Hepatocyte (in vitro differentiated cells): ENCODE data around the gene COMT.

ENCODE experiments used
- CTCF ChIP-seq: fragments of 200-600 bp; sonication (generic); IDR thresholded peaks from 2 replicates; pipeline ENCODE4 v1.5.1; 2016; ENCODE audit warnings: antibody characterized with exemption, mild to moderate bottlenecking; ENCODE audit not compliant: poor library complexity
- EZH2 ChIP-seq: fragments of 200-600 bp; sonication (generic); IDR thresholded peaks from 2 replicates; pipeline ENCODE4 v1.6.1; 2016; ENCODE audit warnings: antibody characterized with exemption, mild to moderate bottlenecking, borderline replicate concordance
- EZH2phosphoT487 ChIP-seq: fragments of 200-600 bp; sonication (generic); IDR thresholded peaks from one replicate; pipeline ENCODE4 v1.6.1; 2018; ENCODE audit warnings: antibody characterized with exemption, mild to moderate bottlenecking, low read depth, moderate library complexity; ENCODE audit not compliant: unreplicated experiment, severe bottlenecking

DNA sequence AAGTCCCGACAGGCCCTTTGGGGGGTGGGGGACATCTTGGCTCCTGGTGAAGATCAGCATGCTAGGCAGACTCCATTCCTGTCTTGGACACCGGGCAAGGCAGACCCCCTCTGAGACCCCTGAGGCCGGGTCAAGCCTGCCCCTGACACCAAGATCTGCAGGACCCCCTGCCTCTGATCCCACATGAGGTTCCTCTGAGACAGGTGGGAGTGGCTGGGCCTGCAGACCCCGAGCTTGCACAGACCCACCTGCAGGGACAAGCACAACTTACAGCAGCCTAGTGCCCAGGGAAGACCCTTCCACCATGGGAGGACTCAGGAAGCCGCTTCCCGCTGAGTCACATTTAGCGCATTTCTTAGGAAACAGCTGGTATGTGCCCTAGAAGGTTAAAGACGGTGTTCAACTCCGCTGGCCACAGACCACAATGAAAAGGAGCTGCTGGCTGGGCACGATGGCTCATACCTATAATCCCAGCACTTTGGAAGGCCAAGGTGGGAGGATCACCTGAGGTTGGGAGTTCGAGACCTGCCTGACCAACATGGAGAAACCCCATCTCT lies 59.6 kb downstream of the COMT start:
- TF ChIP-seq CTCF, result no peak
- no peak for TF ChIP-seq EZH2
- TF ChIP-seq EZH2phosphoT487, result no peak
